K562 (cell line): ENCODE results near the gene FAM193A. TPM values are rescaled to one million over a fixed set of nuclear protein-coding genes. Genes with fewer than 3 reads are reported as not detected.
"Not testable (repeated sequence)": the region's sequence is repeated elsewhere in the genome, so short reads cannot be mapped to it uniquely, and the experiment has no call there.

Source experiments
- ATAC-seq: fragments of 200-7000 bp; cut with Tn5 transposase; 3 replicates; pipeline ENCODE4 v1.9.1; 2020; ENCODE audit warnings: moderate library complexity
- BruUV-seq: library from RNA; stranded (reverse); fragments of 400-500 nt; replicated peaks from 2 replicates; lab custom pipeline; 2021; lab: Mats Ljungman, UMichigan
- CTCF ChIA-PET: fragments of 300-600 bp; formaldehyde crosslinking; extraction: SDS; loops from one replicate; lab custom pipeline; 2021; ENCODE audit warnings: low intra/inter-chr PET ratio; lab: Yijun Ruan, JAX
- POLR2A ChIA-PET: fragments of 300-600, 350-650 bp; sonication (Branson Sonifier 250); formaldehyde crosslinking; extraction: SDS; loops from one replicate; lab custom pipeline; 2021; ENCODE audit warnings: antibody characterized with exemption, inconsistent platforms; lab: Yijun Ruan, JAX
- DNase-seq, 4 experiments: peaks; one replicate each; pipeline versions ENCODE4 v3.0.0 to v3.0.0-alpha.2; 2011 to 2018; ENCODE audit warnings: low spot score in 3 of 4, mixed read lengths in 3 of 4; ENCODE audit errors: extremely low read depth in 1 of 4
- FAIRE-seq: peaks from 2 replicates; lab custom pipeline; 2011; peaks lifted over from hg19 to GRCh38; lab: Jason Lieb, UNC
- H2AFZ ChIP-seq: 2 replicates; pipeline ENCODE4 v1.6.0; 2011; ENCODE audit warnings: low read depth, low read length, control low read depth, inconsistent platforms
- H3K27ac ChIP-seq: fragments of 200-600 bp; 3 replicates; pipeline ENCODE4 v1.8.0; 2011; ENCODE audit warnings: low read depth, mild to moderate bottlenecking, control low read depth, inconsistent platforms, low read length, moderate library complexity, mixed read lengths; ENCODE audit errors: extremely low read depth
- H3K27me3 ChIP-seq, 2 experiments: fragments of 300-600 bp in 1 of 2; 2 replicates in 1 of 2; 3 replicates in 1 of 2; pipeline versions ENCODE4 v1.6.0 to v1.8.0; 2011; ENCODE audit warnings: inconsistent platforms in 2 of 2, low read length in 2 of 2, mild to moderate bottlenecking in 1 of 2, mixed read lengths in 1 of 2, moderate library complexity in 1 of 2; ENCODE audit not compliant: control insufficient read depth in 2 of 2, insufficient read depth in 2 of 2
- H3K36me3 ChIP-seq: fragments of 300-600 bp; 3 replicates; pipeline ENCODE4 v1.8.0; 2011; ENCODE audit warnings: mild to moderate bottlenecking, low read length, inconsistent platforms; ENCODE audit not compliant: control insufficient read depth, insufficient read depth
- H3K4me1 ChIP-seq, 2 experiments: fragments of 200-600 bp in 1 of 2; replicated peaks in 1 of 2; 2 replicates in 1 of 2; 3 replicates in 1 of 2; pipeline versions ENCODE4 v1.5.1 to v1.8.0; 2011; ENCODE audit warnings: inconsistent platforms in 2 of 2, low read length in 2 of 2, mild to moderate bottlenecking in 1 of 2, mixed read lengths in 1 of 2, moderate library complexity in 1 of 2; ENCODE audit not compliant: control insufficient read depth in 2 of 2, insufficient read depth in 2 of 2
- H3K4me2 ChIP-seq: 2 replicates; pipeline ENCODE4 v1.6.1; 2011; ENCODE audit warnings: low read length, control low read depth, inconsistent platforms, mixed read lengths; ENCODE audit not compliant: insufficient read depth
- H3K4me3 ChIP-seq: fragments of 200-600 bp; sonication (generic), shearing (Covaris generic); 2 replicates; pipeline ENCODE4 v1.5.1; 2016; ENCODE audit warnings: control low read depth, inconsistent platforms
- H3K79me2 ChIP-seq: fragments of 200-600 bp; 3 replicates; pipeline ENCODE4 v1.8.0; 2011; ENCODE audit warnings: low read length, inconsistent platforms; ENCODE audit not compliant: control insufficient read depth, insufficient read depth
- H3K9ac ChIP-seq, 2 experiments: 2 replicates each; pipeline versions ENCODE4 v1.6.0 to v1.6.1; 2011; ENCODE audit warnings: low read depth in 2 of 2, low read length in 2 of 2, control low read depth in 1 of 2, inconsistent platforms in 1 of 2, mild to moderate bottlenecking in 1 of 2, mixed read lengths in 1 of 2; ENCODE audit not compliant: insufficient read depth in 1 of 2
- H3K9me1 ChIP-seq: one replicate; pipeline ENCODE4 v1.6.0; 2011; ENCODE audit warnings: inconsistent platforms, mild to moderate bottlenecking, low read length, moderate library complexity; ENCODE audit not compliant: control insufficient read depth, insufficient read depth
- H3K9me3 ChIP-seq: replicated peaks from 2 replicates; pipeline ENCODE4 v1.5.1; 2011; ENCODE audit warnings: low read depth, low read length, inconsistent platforms; ENCODE audit not compliant: control insufficient read depth, insufficient read depth
- H4K20me1 ChIP-seq: replicated peaks from 2 replicates; pipeline ENCODE4 v1.6.1; 2011; ENCODE audit warnings: low read length, inconsistent platforms, mixed read lengths; ENCODE audit not compliant: control insufficient read depth, insufficient read depth
- HNRNPL ChIP-seq: fragments of 200-400 bp; formaldehyde crosslinking; IDR thresholded peaks from 2 replicates; pipeline ENCODE4 v1.6.1; 2017; ENCODE audit warnings: low read depth, mild to moderate bottlenecking, low read length
- PHF8 ChIP-seq: fragments of 200-600 bp; sonication (generic); IDR thresholded peaks from 2 replicates; pipeline ENCODE4 v1.6.1; 2012; ENCODE audit warnings: mixed run types, mild to moderate bottlenecking, inconsistent platforms, low read length, moderate library complexity, borderline replicate concordance
- TCF3 ChIP-seq: sonication (generic); formaldehyde crosslinking; IDR thresholded peaks from 2 replicates; pipeline ENCODE4 v1.4.0; 2020; ENCODE audit warnings: mild to moderate bottlenecking, missing genetic modification reagents
- XRCC5 ChIP-seq: fragments of 200-400 bp; formaldehyde crosslinking; IDR thresholded peaks from 2 replicates; pipeline ENCODE4 v1.6.1; 2017; ENCODE audit warnings: low read depth, mild to moderate bottlenecking, low read length
- ZNF134 ChIP-seq: fragments of 250-450 bp; sonication (Bioruptor Pico); conservative IDR thresholded peaks from 2 replicates; pipeline ENCODE4 v1.4.0; 2020
- ZNF263 ChIP-seq: sonication (generic); formaldehyde crosslinking; IDR thresholded peaks from 2 replicates; pipeline ENCODE4 v1.8.0; 2022; ENCODE audit warnings: mild to moderate bottlenecking, missing genetic modification reagents, borderline replicate concordance
- WGBS: fragments of 100-300 bp; shearing (Covaris generic); methylation state at CpG from one replicate; pipeline ENCODE4 v1.1.6; 2016; ENCODE audit warnings: low coverage, mixed read lengths; ENCODE audit not compliant: insufficient coverage; ENCODE audit errors: missing lambda C conversion rate; 5-methylcytosine and 5-hydroxymethylcytosine counted together
- in situ Hi-C: fragments of 300-500 bp; cut with MboI; formaldehyde crosslinking; loops from 4 replicates; pipeline ENCODE4 v1.15.0; 2018; ENCODE audit warnings: inconsistent platforms, mixed read lengths
- intact Hi-C: fragments of 100-400 bp; cut with micrococcal nuclease; formaldehyde crosslinking; loops from 2 replicates; pipeline ENCODE4 v1.14.2; 2022
- polyA plus RNA-seq, 8 experiments: library from polyadenylated mRNA; depleted of rRNA in 4 of 8; stranded (reverse) in 5 of 8; unstranded in 3 of 8; fragments of >200 nt; fragmentation: Nextera tagmentation in 2 of 8; fragmentation: Illumina TruSeq in 1 of 8; extraction: Ambion mirVana in 2 of 8; extraction: Trizol in 1 of 8; gene quantifications; 2 replicates each; pipeline versions ENCODE4 v1.2.1 to v1.2.3, GENCODE V29; 2011 to 2014; ENCODE audit warnings: inconsistent platforms in 1 of 8, missing spikeins in 1 of 8
- total RNA-seq, 7 experiments: library from RNA; depleted of rRNA in 6 of 7; stranded (reverse); fragments of >200 nt in 6 of 7; fragmentation: Illumina TruSeq in 2 of 7; extraction: Trizol in 2 of 7; gene quantifications; 2 replicates each; pipeline versions ENCODE4 v1.2.1 to v1.2.3, GENCODE V29; 2011 to 2021; ENCODE audit warnings: low replicate concordance in 1 of 7
- TF ChIP-seq, protein P1 (sequence below): sonication (generic); formaldehyde crosslinking; IDR thresholded peaks from 2 replicates; pipeline ENCODE4 v1.8.1; 2023; ENCODE audit warnings: mild to moderate bottlenecking, missing genetic modification reagents, moderate library complexity

Gene FAM193A
- total and polyA plus RNA-seq, 9 of the 15 experiments (the other 6 are each of a cell fraction or from before 2014, with no cell fraction given) = 0.46 to 24.6 (median 9.6) TPM

- TF ChIP-seq, protein P1, sequence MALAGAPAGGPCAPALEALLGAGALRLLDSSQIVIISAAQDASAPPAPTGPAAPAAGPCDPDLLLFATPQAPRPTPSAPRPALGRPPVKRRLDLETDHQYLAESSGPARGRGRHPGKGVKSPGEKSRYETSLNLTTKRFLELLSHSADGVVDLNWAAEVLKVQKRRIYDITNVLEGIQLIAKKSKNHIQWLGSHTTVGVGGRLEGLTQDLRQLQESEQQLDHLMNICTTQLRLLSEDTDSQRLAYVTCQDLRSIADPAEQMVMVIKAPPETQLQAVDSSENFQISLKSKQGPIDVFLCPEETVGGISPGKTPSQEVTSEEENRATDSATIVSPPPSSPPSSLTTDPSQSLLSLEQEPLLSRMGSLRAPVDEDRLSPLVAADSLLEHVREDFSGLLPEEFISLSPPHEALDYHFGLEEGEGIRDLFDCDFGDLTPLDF = 0 out of 2 replicates have a peak, but pooled peaks have one; percentile 39
- TF ChIP-seq ZNF134 (CRISPR knock-in tag) = no peak
- no peak for TF ChIP-seq TCF3
- no peak for TF ChIP-seq ZNF263 (CRISPR knock-in tag)
- no peak for TF ChIP-seq XRCC5
- 0 out of 2 replicates have a peak, but pooled peaks have one; percentile 45 for TF ChIP-seq HNRNPL
- TF ChIP-seq PHF8 = peak; percentile 70; the same call in 1 of the 2 replicates
These were observed 774 bp downstream of the FAM193A start (continued) for GRCh38 chr4:2537011-2537830.

DNA sequence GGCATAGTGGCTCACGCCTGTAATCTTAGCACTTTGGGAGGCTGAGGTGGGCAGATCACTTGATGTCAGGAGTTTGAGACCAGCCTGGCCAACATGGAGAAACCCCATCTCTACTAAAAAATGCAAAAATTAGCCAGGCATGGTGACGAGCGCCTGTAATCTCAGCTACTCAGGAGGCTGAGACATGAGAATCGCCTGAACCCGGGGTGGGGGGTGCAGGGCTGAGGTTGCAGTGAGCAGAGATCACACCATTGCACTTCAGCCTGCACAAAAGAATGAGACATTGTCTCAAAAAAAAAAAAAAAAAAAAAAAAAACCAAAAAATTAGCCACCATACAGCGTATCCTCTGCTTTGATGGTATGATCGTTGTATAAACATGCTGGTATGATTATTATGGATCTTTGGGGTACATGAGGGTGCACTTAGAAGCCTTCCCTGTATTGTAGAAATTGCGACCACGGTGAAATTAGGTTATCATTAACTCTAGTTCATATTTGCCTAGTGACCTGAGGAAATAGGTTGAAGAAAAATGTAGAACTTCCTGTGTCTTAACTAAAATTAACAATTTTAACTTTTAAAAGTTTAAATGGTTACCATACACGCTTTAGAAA is 7.2 kb downstream of the FAM193A start:
- in situ Hi-C loops, H3K27ac ChIP-seq, H3K4me1 ChIP-seq, H3K4me2 ChIP-seq, H4K20me1 ChIP-seq, CTCF ChIA-PET, H3K27me3 ChIP-seq, H2AFZ ChIP-seq, H3K9ac ChIP-seq, BruUV-seq, H3K9me3 ChIP-seq, H3K9me1 ChIP-seq, intact Hi-C loops, H3K4me3 ChIP-seq, DNase-seq, FAIRE-seq, ATAC-seq: not testable (repeated sequence)
- WGBS = 88% methylated on average over 10 of the region's 10 CpGs
- H3K36me3 ChIP-seq = peaks cover 19% of the 10 kb centered on the region; the same call in 2 of the 3 replicates
- POLR2A ChIA-PET = interaction anchor here (0.8 kb wide), 1 partner anchor 881 kb away, joined by 3 read pairs; no protein-coding TSS in a partner anchor
- peaks cover 98% of the 10 kb centered on the region for H3K79me2 ChIP-seq
